Activated naive CD4-positive, alpha-beta T cell treated with anti-CD3 and anti-CD28 coated beads, Interleukin-2, amount 10 ng/mL, durations not matched to agents 7 days and 5 days (primary cell): ENCODE results near the gene ABCC1.
"Not testable (repeated sequence)": the region's sequence is repeated elsewhere in the genome, so short reads cannot be mapped to it uniquely, and the experiment has no call there.

Experiments
- CTCF ChIA-PET: fragments of 350-600 bp; sonication (Branson Sonifier 250); formaldehyde crosslinking; loops from one replicate; lab custom pipeline; 2021; ENCODE audit warnings: antibody characterized with exemption; lab: Charles Lee
- DNase-seq: peaks from one replicate; pipeline ENCODE4 v3.0.0-alpha.2; 2020
- H3K27ac Mint-ChIP-seq: one replicate; pipeline ENCODE4 v1.8.0; 2021; ENCODE audit warnings: mild to moderate bottlenecking, moderate library complexity, mixed read lengths
- H3K27me3 Mint-ChIP-seq: one replicate; pipeline ENCODE4 v1.8.0; 2021; ENCODE audit warnings: mild to moderate bottlenecking, mixed read lengths
- H3K36me3 Mint-ChIP-seq: one replicate; pipeline ENCODE4 v1.8.0; 2021; ENCODE audit warnings: mixed read lengths
- H3K4me1 Mint-ChIP-seq: one replicate; pipeline ENCODE4 v1.8.0; 2021; ENCODE audit warnings: mixed read lengths
- H3K4me3 Mint-ChIP-seq: one replicate; pipeline ENCODE4 v1.8.0; 2021; ENCODE audit warnings: mild to moderate bottlenecking, moderate library complexity, mixed read lengths
- H3K9me3 Mint-ChIP-seq: one replicate; pipeline ENCODE4 v1.8.0; 2021; ENCODE audit warnings: mixed read lengths

The ABCC1 gene

GRCh38 chr16:16147316-16147999, 198.0 kb downstream of the ABCC1 start:
- Mint-ChIP-seq H3K4me3 (no peak overlapping the region), H3K27ac (no peak overlapping the region), H3K9me3 (no peaks in the 10 kb centered on the region), H3K4me1 (peaks cover 2% of the 10 kb centered on the region), H3K27me3 (no peaks in the 10 kb centered on the region), H3K36me3 (peaks cover 15% of the 10 kb centered on the region)
- CTCF ChIA-PET: no interaction called here
- no peak for DNase-seq

GRCh38 chr16:16148000-16148599, 198.7 kb downstream of the ABCC1 start:
- H3K4me3 Mint-ChIP-seq, DNase-seq, H3K27ac Mint-ChIP-seq, H3K4me1 Mint-ChIP-seq, H3K9me3 Mint-ChIP-seq, H3K27me3 Mint-ChIP-seq, CTCF ChIA-PET: not testable (repeated sequence)
- peaks cover 11% of the 10 kb centered on the region for H3K36me3 Mint-ChIP-seq

GRCh38 chr16:16148755-16149154, 199.3 kb downstream of the ABCC1 start:
- CTCF ChIA-PET: no interaction called here
- H3K27ac Mint-ChIP-seq: no peak overlapping the region
- H3K4me3 Mint-ChIP-seq: no peak overlapping the region
- no peaks in the 10 kb centered on the region for H3K4me1 Mint-ChIP-seq
- no peaks in the 10 kb centered on the region for H3K27me3 Mint-ChIP-seq
- no peaks in the 10 kb centered on the region for H3K9me3 Mint-ChIP-seq
- no peak for DNase-seq
- H3K36me3 Mint-ChIP-seq: peaks cover 9% of the 10 kb centered on the region

DNA sequence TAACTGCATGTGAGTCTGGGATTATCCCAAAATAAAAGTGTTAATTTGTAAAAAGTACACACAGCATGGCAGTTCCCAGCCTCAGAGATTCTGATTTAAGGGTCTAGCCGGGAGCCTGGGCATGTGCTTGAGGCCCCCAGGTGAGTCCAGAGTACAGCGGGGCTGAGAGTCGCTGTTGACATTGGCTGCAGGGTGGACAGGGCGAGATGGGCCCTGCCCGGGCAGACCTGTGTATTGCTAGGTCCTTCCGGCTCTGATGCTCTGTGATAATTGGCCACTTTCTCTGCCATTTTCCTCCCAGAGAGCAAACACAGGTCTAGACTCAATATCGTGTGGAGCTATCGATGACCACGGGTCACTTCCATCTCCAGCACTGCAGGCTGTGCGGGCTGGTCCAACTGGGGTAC, 200.3 kb downstream of the ABCC1 start:
- no peak overlapping the region for H3K27ac Mint-ChIP-seq

GRCh38 chr16:16150117-16150877, 200.9 kb downstream of the ABCC1 start:
- no peak overlapping the region for H3K4me3 Mint-ChIP-seq
- H3K36me3 Mint-ChIP-seq: peaks cover 3% of the 10 kb centered on the region
- CTCF ChIA-PET: no interaction called here
- H3K27me3 Mint-ChIP-seq: no peaks in the 10 kb centered on the region
- H3K4me1 Mint-ChIP-seq: no peaks in the 10 kb centered on the region
- no peaks in the 10 kb centered on the region for H3K9me3 Mint-ChIP-seq
- no peak overlapping the region for H3K27ac Mint-ChIP-seq
- DNase-seq: no peak

More for the DNA sequence above, 200.3 kb downstream of the ABCC1 start:
- Mint-ChIP-seq H3K36me3 (peaks cover 3% of the 10 kb centered on the region), H3K9me3 (no peaks in the 10 kb centered on the region), H3K4me1 (no peaks in the 10 kb centered on the region), H3K4me3 (no peak overlapping the region), H3K27me3 (no peaks in the 10 kb centered on the region)
- CTCF ChIA-PET: no interaction called here
- no peak for DNase-seq

- Mint-ChIP-seq H3K27ac (no peak overlapping the region), H3K27me3 (no peaks in the 10 kb centered on the region), H3K4me3 (no peak overlapping the region), H3K9me3 (no peaks in the 10 kb centered on the region), H3K36me3 (no peaks in the 10 kb centered on the region), H3K4me1 (no peaks in the 10 kb centered on the region)
- no peak for DNase-seq
- CTCF ChIA-PET: interaction anchor here (1.3 kb wide), 1 partner anchor 8 kb away, joined by 3 read pairs; no protein-coding TSS in a partner anchor
Measured at GRCh38 chr16:16150878-16151152, 201.4 kb downstream of the ABCC1 start.

DNA sequence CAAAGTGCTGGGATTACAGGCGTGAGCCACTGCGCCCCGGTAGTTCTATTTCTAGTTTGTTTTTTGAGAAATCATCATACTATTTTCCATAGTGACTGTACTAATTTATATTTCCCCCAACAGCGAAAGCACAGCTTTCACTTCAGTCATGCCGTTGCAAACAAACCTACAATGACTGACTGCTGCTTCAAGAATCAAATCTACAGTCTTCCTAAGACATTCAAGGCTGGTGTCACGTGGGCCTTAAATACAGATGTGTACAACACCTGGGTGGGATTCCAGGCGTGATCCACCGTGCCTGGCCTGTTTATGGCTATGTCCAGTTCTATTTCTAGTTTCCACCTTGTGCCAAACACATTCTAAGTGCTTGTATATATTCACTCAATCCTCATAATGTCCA, 201.9 kb downstream of the ABCC1 start:
- Mint-ChIP-seq H3K4me1 (no peaks in the 10 kb centered on the region), H3K27me3 (no peaks in the 10 kb centered on the region), H3K36me3 (no peaks in the 10 kb centered on the region), H3K4me3 (no peak overlapping the region), H3K9me3 (no peaks in the 10 kb centered on the region), H3K27ac (peak overlapping the region; percentile 58)
- CTCF ChIA-PET: interaction anchor here (1.3 kb wide), 1 partner anchor 8 kb away, joined by 3 read pairs; no protein-coding TSS in a partner anchor
- no peak for DNase-seq

DNA sequence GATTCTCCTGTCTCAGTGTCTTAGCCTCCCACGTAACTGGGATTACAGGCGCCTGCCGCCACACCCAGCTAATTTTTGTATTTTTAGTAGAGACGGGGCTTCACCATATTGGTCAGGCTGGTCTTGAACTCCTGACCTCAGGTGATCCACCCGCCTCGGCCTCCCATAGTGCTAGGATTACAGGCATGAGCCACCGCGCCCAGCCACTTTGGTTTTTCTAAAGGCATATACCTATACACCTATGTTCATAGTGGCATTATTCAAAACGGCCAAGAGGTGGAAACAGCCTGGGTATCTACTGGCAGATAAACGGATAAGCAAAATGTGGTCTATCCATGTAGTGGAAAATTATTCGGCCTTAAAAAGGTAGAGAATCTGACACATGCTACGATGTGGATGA, 203.6 kb downstream of the ABCC1 start:
- H3K4me1 Mint-ChIP-seq, H3K4me3 Mint-ChIP-seq, CTCF ChIA-PET, H3K27me3 Mint-ChIP-seq, DNase-seq, H3K9me3 Mint-ChIP-seq, H3K36me3 Mint-ChIP-seq, H3K27ac Mint-ChIP-seq: not testable (repeated sequence)

GRCh38 chr16:16154281-16154951, 205.0 kb downstream of the ABCC1 start:
- H3K4me1 Mint-ChIP-seq: no peaks in the 10 kb centered on the region
- H3K27ac Mint-ChIP-seq: no peak overlapping the region
- no peaks in the 10 kb centered on the region for H3K36me3 Mint-ChIP-seq
- no peak overlapping the region for H3K4me3 Mint-ChIP-seq
- peaks cover 5% of the 10 kb centered on the region for H3K27me3 Mint-ChIP-seq
- CTCF ChIA-PET: no interaction called here
- no peak for DNase-seq
- peaks cover 11% of the 10 kb centered on the region for H3K9me3 Mint-ChIP-seq

GRCh38 chr16:16155234-16155633, 205.8 kb downstream of the ABCC1 start:
- no peak for DNase-seq
- no peak overlapping the region for H3K4me3 Mint-ChIP-seq
- CTCF ChIA-PET: no interaction called here
- peaks cover 15% of the 10 kb centered on the region for H3K9me3 Mint-ChIP-seq
- no peaks in the 10 kb centered on the region for H3K36me3 Mint-ChIP-seq
- H3K27ac Mint-ChIP-seq: no peak overlapping the region
- H3K27me3 Mint-ChIP-seq: peaks cover 5% of the 10 kb centered on the region
- H3K4me1 Mint-ChIP-seq: no peaks in the 10 kb centered on the region

GRCh38 chr16:16157166-16157565, 207.8 kb downstream of the ABCC1 start:
- H3K4me3 Mint-ChIP-seq: no peak overlapping the region
- H3K9me3 Mint-ChIP-seq: peaks cover 15% of the 10 kb centered on the region
- no peak overlapping the region for H3K27ac Mint-ChIP-seq
- CTCF ChIA-PET: no interaction called here
- no peaks in the 10 kb centered on the region for H3K36me3 Mint-ChIP-seq
- H3K4me1 Mint-ChIP-seq: no peaks in the 10 kb centered on the region
- DNase-seq: no peak
- H3K27me3 Mint-ChIP-seq: peaks cover 5% of the 10 kb centered on the region

DNA sequence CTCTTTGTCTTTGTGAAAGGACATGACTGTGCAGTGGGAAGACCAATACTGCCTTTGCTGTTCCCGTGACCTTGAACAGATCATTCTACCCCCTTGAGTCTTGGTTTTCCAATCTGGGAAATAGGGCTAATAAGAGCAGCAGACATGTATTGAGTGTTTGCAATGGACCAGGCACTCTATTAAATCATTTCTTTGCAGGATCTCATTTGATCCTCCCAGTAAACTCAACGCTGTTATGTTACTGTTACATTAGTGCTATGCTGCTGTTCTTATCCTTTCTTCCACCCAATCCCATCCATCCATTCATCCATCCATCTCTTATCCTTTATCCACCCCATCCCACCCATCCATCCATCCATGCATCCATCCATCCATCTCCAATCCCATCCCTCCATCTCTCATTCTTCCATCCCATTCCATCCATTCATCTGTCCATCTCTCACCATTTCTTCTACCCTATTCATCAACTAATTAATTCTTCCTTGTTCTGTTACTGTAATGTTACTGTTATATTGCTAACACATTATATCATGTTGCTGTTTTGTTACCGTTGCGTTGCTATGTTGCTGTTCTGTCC, 208.8 kb downstream of the ABCC1 start:
- peaks cover 15% of the 10 kb centered on the region for H3K9me3 Mint-ChIP-seq
- no peak for DNase-seq
- no peak overlapping the region for H3K27ac Mint-ChIP-seq
- no peaks in the 10 kb centered on the region for H3K36me3 Mint-ChIP-seq
- H3K4me3 Mint-ChIP-seq: no peak overlapping the region
- H3K27me3 Mint-ChIP-seq: peaks cover 12% of the 10 kb centered on the region
- H3K4me1 Mint-ChIP-seq: no peaks in the 10 kb centered on the region
- CTCF ChIA-PET: no interaction called here

GRCh38 chr16:16158741-16159374, 209.4 kb downstream of the ABCC1 start:
- Mint-ChIP-seq H3K36me3 (no peaks in the 10 kb centered on the region), H3K27ac (no peak overlapping the region), H3K4me1 (no peaks in the 10 kb centered on the region), H3K4me3 (no peak overlapping the region), H3K9me3 (peaks cover 15% of the 10 kb centered on the region), H3K27me3 (peaks cover 12% of the 10 kb centered on the region)
- CTCF ChIA-PET: no interaction called here
- no peak for DNase-seq

GRCh38 chr16:16159662-16160061, 210.2 kb downstream of the ABCC1 start:
- Mint-ChIP-seq H3K27ac (no peak overlapping the region), H3K4me3 (no peak overlapping the region), H3K9me3 (peaks cover 15% of the 10 kb centered on the region), H3K4me1 (no peaks in the 10 kb centered on the region), H3K36me3 (no peaks in the 10 kb centered on the region), H3K27me3 (peaks cover 12% of the 10 kb centered on the region)
- CTCF ChIA-PET: no interaction called here
- no peak for DNase-seq
